Neural progenitor cell (in vitro differentiated cells): ENCODE data around the gene GTPBP6. TPM values are rescaled to one million over a fixed set of nuclear protein-coding genes. Genes with fewer than 3 reads are reported as not detected.

Experiments used
- DNase-seq: peaks from one replicate; pipeline ENCODE4 v3.0.0-alpha.2; 2016; ENCODE audit warnings: low spot score
- H2AFZ ChIP-seq: fragments of 200-600 bp; sonication (generic); replicated peaks from 2 replicates; pipeline ENCODE4 v1.6.1; 2016; ENCODE audit warnings: antibody characterized with exemption
- H3F3A ChIP-seq: fragments of 200-600 bp; sonication (generic); 2 replicates; pipeline ENCODE4 v1.6.1; 2016; ENCODE audit warnings: antibody characterized with exemption, low read depth
- H3K27ac ChIP-seq: fragments of 200-600 bp; sonication (generic); 2 replicates; pipeline ENCODE4 v1.5.1; 2016; ENCODE audit warnings: mild to moderate bottlenecking
- H3K27me3 ChIP-seq: fragments of 200-600 bp; sonication (generic); 2 replicates; pipeline ENCODE4 v1.6.1; 2016; ENCODE audit warnings: mild to moderate bottlenecking, moderate library complexity
- H3K36me3 ChIP-seq: fragments of 200-600 bp; sonication (generic); 2 replicates; pipeline ENCODE4 v1.5.1; 2016
- H3K4me1 ChIP-seq: fragments of 200-600 bp; sonication (generic); 2 replicates; pipeline ENCODE4 v1.6.1; 2016; ENCODE audit warnings: mixed run types
- H3K4me2 ChIP-seq: fragments of 200-600 bp; sonication (generic); 2 replicates; pipeline ENCODE4 v1.6.1; 2016
- H3K4me3 ChIP-seq: fragments of 200-600 bp; sonication (generic); 2 replicates; pipeline ENCODE4 v1.5.1; 2016
- H3K79me2 ChIP-seq: fragments of 200-600 bp; sonication (generic); 2 replicates; pipeline ENCODE4 v1.6.1; 2016; ENCODE audit warnings: low read depth
- H3K9ac ChIP-seq: fragments of 200-600 bp; sonication (generic); 2 replicates; pipeline ENCODE4 v1.6.1; 2016
- H3K9me3 ChIP-seq: fragments of 200-600 bp; sonication (generic); 2 replicates; pipeline ENCODE4 v1.5.1; 2016; ENCODE audit warnings: low read depth
- H4K20me1 ChIP-seq: fragments of 200-600 bp; sonication (generic); 2 replicates; pipeline ENCODE4 v1.6.1; 2016; ENCODE audit warnings: low read depth
- H3K27ac Mint-ChIP-seq: 3 replicates; pipeline ENCODE4 v1.8.0; 2021; ENCODE audit warnings: mixed read lengths
- H3K27me3 Mint-ChIP-seq: 2 replicates; pipeline ENCODE4 v1.8.0; 2022; ENCODE audit warnings: low read depth, mild to moderate bottlenecking, inconsistent platforms, moderate library complexity, mixed read lengths; ENCODE audit not compliant: insufficient read depth
- H3K36me3 Mint-ChIP-seq: 3 replicates; pipeline ENCODE4 v1.8.0; 2021; ENCODE audit warnings: mixed read lengths
- H3K4me1 Mint-ChIP-seq: 3 replicates; pipeline ENCODE4 v1.8.0; 2021; ENCODE audit warnings: mixed read lengths
- H3K4me3 Mint-ChIP-seq: 3 replicates; pipeline ENCODE4 v1.8.0; 2021; ENCODE audit warnings: mild to moderate bottlenecking, moderate library complexity, mixed read lengths
- H3K9me3 Mint-ChIP-seq: 3 replicates; pipeline ENCODE4 v1.8.0; 2020; ENCODE audit warnings: mixed read lengths
- CTCF ChIP-seq: fragments of 200-600 bp; sonication (generic); IDR thresholded peaks from 2 replicates; pipeline ENCODE4 v1.5.1; 2017; ENCODE audit warnings: antibody characterized with exemption, mild to moderate bottlenecking
- EZH2 ChIP-seq: fragments of 200-600 bp; sonication (generic); IDR thresholded peaks from 2 replicates; pipeline ENCODE4 v1.6.1; 2017; ENCODE audit warnings: antibody characterized with exemption, mild to moderate bottlenecking, moderate library complexity
- EZH2phosphoT487 ChIP-seq: fragments of 200-600 bp; sonication (generic); IDR thresholded peaks from 2 replicates; pipeline ENCODE4 v1.6.1; 2017; ENCODE audit warnings: antibody characterized with exemption
- total RNA-seq: library from RNA; depleted of rRNA; stranded (reverse); fragments of >200 nt; gene quantifications from 2 replicates; pipeline ENCODE4 v1.2.3, GENCODE V29; 2015; ENCODE audit warnings: low replicate concordance

Gene GTPBP6
- total RNA-seq, 1 donor from 2014 or later: 16.6 TPM

- H2AFZ ChIP-seq: no peak overlapping the region
- no peak overlapping the region for H3K9ac ChIP-seq
- Mint-ChIP-seq H3K4me3 (no peak overlapping the region), H3K27me3 (peaks cover 3% of the 10 kb centered on the region), H3K27ac (no peak overlapping the region), H3K4me1 (no peaks in the 10 kb centered on the region), H3K9me3 (no peaks in the 10 kb centered on the region), H3K36me3 (peaks cover 29% of the 10 kb centered on the region)
- no peak overlapping the region for H3K27ac ChIP-seq
- H3F3A ChIP-seq: peaks cover 42% of the 10 kb centered on the region
- H3K9me3 ChIP-seq: no peaks in the 10 kb centered on the region
- H3K27me3 ChIP-seq: no peaks in the 10 kb centered on the region
- TF ChIP-seq CTCF: no peak
- no peak for TF ChIP-seq EZH2
- no peak for TF ChIP-seq EZH2phosphoT487
- no peak for DNase-seq
- no peak overlapping the region for H3K4me2 ChIP-seq
- peaks cover 18% of the 10 kb centered on the region for H3K36me3 ChIP-seq
- H3K4me1 ChIP-seq: no peaks in the 10 kb centered on the region
- no peaks in the 10 kb centered on the region for H3K79me2 ChIP-seq
- H3K4me3 ChIP-seq: no peak overlapping the region
- no peaks in the 10 kb centered on the region for H4K20me1 ChIP-seq
Measured at GRCh38 chrX:302975-303374, 15.6 kb downstream of the GTPBP6 start.

GRCh38 chrX:300334-300733 is 18.3 kb downstream of the GTPBP6 start:
- Histone ChIP-seq H2AFZ (no peak overlapping the region), H3K79me2 (no peaks in the 10 kb centered on the region), H3K9me3 (no peaks in the 10 kb centered on the region), H3K27me3 (no peaks in the 10 kb centered on the region), H3K4me2 (no peak overlapping the region), H4K20me1 (no peaks in the 10 kb centered on the region), H3K27ac (no peak overlapping the region), H3F3A (peaks cover 24% of the 10 kb centered on the region), H3K4me1 (no peaks in the 10 kb centered on the region), H3K4me3 (no peak overlapping the region), H3K9ac (no peak overlapping the region), H3K36me3 (peaks cover 8% of the 10 kb centered on the region)
- H3K4me3 Mint-ChIP-seq: no peak overlapping the region
- peaks cover 34% of the 10 kb centered on the region for H3K36me3 Mint-ChIP-seq
- H3K9me3 Mint-ChIP-seq: no peaks in the 10 kb centered on the region
- no peak for TF ChIP-seq CTCF
- no peak for TF ChIP-seq EZH2
- no peak for TF ChIP-seq EZH2phosphoT487
- no peak for DNase-seq
- no peaks in the 10 kb centered on the region for H3K4me1 Mint-ChIP-seq
- H3K27me3 Mint-ChIP-seq: peaks cover 3% of the 10 kb centered on the region
- H3K27ac Mint-ChIP-seq: no peak overlapping the region

DNA sequence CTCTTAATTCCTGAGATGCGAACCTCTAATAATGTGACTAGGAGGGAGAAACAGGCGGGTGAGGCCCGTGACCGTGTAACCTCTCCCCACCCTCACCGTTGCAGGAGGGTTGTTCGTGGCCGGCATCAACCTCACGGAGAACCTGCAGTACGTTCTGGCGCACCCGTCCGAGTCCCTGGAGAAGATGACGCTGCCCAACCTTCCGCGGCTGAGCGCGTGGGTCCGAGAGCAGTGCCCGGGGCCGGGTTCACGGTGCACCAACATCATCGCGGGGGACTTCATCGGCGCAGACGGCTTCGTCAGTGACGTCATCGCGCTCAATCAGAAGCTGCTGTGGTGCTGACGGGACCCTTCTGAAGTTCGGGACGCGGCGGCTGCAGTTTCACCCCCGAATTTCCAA is 19.6 kb downstream of the GTPBP6 start:
- H3F3A ChIP-seq: peaks cover 14% of the 10 kb centered on the region
- no peaks in the 10 kb centered on the region for H3K9me3 ChIP-seq
- no peaks in the 10 kb centered on the region for H3K27me3 ChIP-seq
- no peaks in the 10 kb centered on the region for H3K79me2 ChIP-seq
- Mint-ChIP-seq H3K27me3 (peaks cover 3% of the 10 kb centered on the region), H3K27ac (no peak overlapping the region), H3K4me1 (no peaks in the 10 kb centered on the region), H3K36me3 (peaks cover 33% of the 10 kb centered on the region), H3K9me3 (no peaks in the 10 kb centered on the region), H3K4me3 (no peak overlapping the region)
- H3K9ac ChIP-seq: no peak overlapping the region
- no peak overlapping the region for H3K4me2 ChIP-seq
- H3K4me3 ChIP-seq: no peak overlapping the region
- H2AFZ ChIP-seq: no peak overlapping the region
- H3K36me3 ChIP-seq: peaks cover 8% of the 10 kb centered on the region
- H4K20me1 ChIP-seq: no peaks in the 10 kb centered on the region
- H3K4me1 ChIP-seq: no peaks in the 10 kb centered on the region
- TF ChIP-seq EZH2phosphoT487: no peak
- no peak for TF ChIP-seq EZH2
- TF ChIP-seq CTCF: no peak
- no peak for DNase-seq
- no peak overlapping the region for H3K27ac ChIP-seq

- Histone ChIP-seq H3K9me3 (no peaks in the 10 kb centered on the region), H3K79me2 (no peaks in the 10 kb centered on the region), H3K4me2 (no peak overlapping the region), H3K9ac (no peak overlapping the region), H2AFZ (no peak overlapping the region), H3K36me3 (peaks cover 14% of the 10 kb centered on the region), H3K4me3 (no peak overlapping the region), H3K27me3 (no peaks in the 10 kb centered on the region), H4K20me1 (no peaks in the 10 kb centered on the region), H3K27ac (no peak overlapping the region), H3F3A (no peaks in the 10 kb centered on the region), H3K4me1 (no peaks in the 10 kb centered on the region)
- Mint-ChIP-seq H3K9me3 (peaks cover 2% of the 10 kb centered on the region), H3K27me3 (peaks cover 6% of the 10 kb centered on the region), H3K36me3 (peaks cover 40% of the 10 kb centered on the region), H3K4me3 (no peak overlapping the region), H3K27ac (no peak overlapping the region), H3K4me1 (no peaks in the 10 kb centered on the region)
- no peak for TF ChIP-seq EZH2phosphoT487
- no peak for TF ChIP-seq CTCF
- TF ChIP-seq EZH2: no peak
- DNase-seq: no peak
Measured at GRCh38 chrX:295136-295535, 23.5 kb downstream of the GTPBP6 start.
